OCI-LY1 (cell line): ENCODE measurements around the gene TCAIM.

Source experiments
- H2AFZ ChIP-seq: fragments of 200-600 bp; sonication (generic), shearing (Covaris generic); 2 replicates; pipeline ENCODE4 v1.6.0; 2014; ENCODE audit warnings: antibody characterized with exemption, mild to moderate bottlenecking, low read length
- H3F3A ChIP-seq: fragments of 200-600 bp; sonication (generic), shearing (Covaris generic); 2 replicates; pipeline ENCODE4 v1.6.0; 2014; ENCODE audit warnings: mild to moderate bottlenecking, antibody characterized with exemption, low read length, moderate library complexity; ENCODE audit not compliant: insufficient read depth
- H3K27ac ChIP-seq: fragments of 200-600 bp; sonication (generic); 2 replicates; pipeline ENCODE4 v1.5.1; 2014; ENCODE audit warnings: low read length, mixed run types, mild to moderate bottlenecking, low read depth; ENCODE audit not compliant: poor library complexity, severe bottlenecking
- H3K27me3 ChIP-seq: fragments of 200-600 bp; sonication (generic); 2 replicates; pipeline ENCODE4 v1.6.0; 2014; ENCODE audit warnings: antibody characterized with exemption, mild to moderate bottlenecking, low read length, moderate library complexity; ENCODE audit not compliant: insufficient read depth
- H3K36me3 ChIP-seq: fragments of 200-600 bp; sonication (generic); 2 replicates; pipeline ENCODE4 v1.6.1; 2014; ENCODE audit warnings: mild to moderate bottlenecking, antibody characterized with exemption, low read length, moderate library complexity, mixed read lengths; ENCODE audit not compliant: insufficient read depth
- H3K4me1 ChIP-seq: fragments of 200-600 bp; sonication (generic); 2 replicates; pipeline ENCODE4 v1.5.1; 2014; ENCODE audit warnings: mild to moderate bottlenecking, low read length, moderate library complexity; ENCODE audit not compliant: insufficient read depth, severe bottlenecking
- H3K4me2 ChIP-seq: fragments of 200-600 bp; sonication (generic), shearing (Covaris generic); 2 replicates; pipeline ENCODE4 v1.6.1; 2014; ENCODE audit warnings: low read length
- H3K4me3 ChIP-seq: fragments of 200-600 bp; sonication (generic); 2 replicates; pipeline ENCODE4 v1.5.1; 2014; ENCODE audit warnings: low read length, low read depth, mild to moderate bottlenecking, mixed read lengths; ENCODE audit not compliant: poor library complexity, severe bottlenecking
- H3K79me2 ChIP-seq: fragments of 200-600 bp; shearing (Covaris generic); 2 replicates; pipeline ENCODE4 v1.6.1; 2016; ENCODE audit warnings: mixed run types, low read length, mixed read lengths; ENCODE audit not compliant: insufficient read depth
- H3K9ac ChIP-seq: fragments of 200-600 bp; sonication (generic), shearing (Covaris generic); 2 replicates; pipeline ENCODE4 v1.6.1; 2014; ENCODE audit warnings: mild to moderate bottlenecking, low read length, mixed read lengths
- H3K9me2 ChIP-seq: fragments of 200-600 bp; sonication (generic), shearing (Covaris generic); 2 replicates; pipeline ENCODE4 v1.6.1; 2014; ENCODE audit warnings: low read depth, mild to moderate bottlenecking, low read length, mixed read lengths
- H3K9me3 ChIP-seq: fragments of 200-600 bp; shearing (Covaris generic); 2 replicates; pipeline ENCODE4 v1.6.1; 2014; ENCODE audit warnings: low read length, mixed read lengths
- H4K20me1 ChIP-seq: fragments of 200-600 bp; sonication (generic), shearing (Covaris generic); 2 replicates; pipeline ENCODE4 v1.6.0; 2016; ENCODE audit warnings: mild to moderate bottlenecking, low read length; ENCODE audit not compliant: insufficient read depth
- CTCF ChIP-seq: fragments of 200-600 bp; sonication (generic), shearing (Covaris generic); IDR thresholded peaks from 2 replicates; pipeline ENCODE4 v1.5.1; 2017; ENCODE audit warnings: mild to moderate bottlenecking, antibody characterized with exemption, low read length, moderate library complexity, mixed read lengths
- EZH2 ChIP-seq: fragments of 200-600 bp; sonication (generic), shearing (Covaris generic); IDR thresholded peaks from 2 replicates; pipeline ENCODE4 v1.8.0; 2017; ENCODE audit warnings: borderline replicate concordance, mixed run types, mild to moderate bottlenecking, antibody characterized with exemption, low read length, moderate library complexity, mixed read lengths

TCAIM gene

GRCh38 chr3:44398853-44399252, 60.3 kb downstream of the TCAIM start:
- no peak overlapping the region for H3K9ac ChIP-seq
- H4K20me1 ChIP-seq, result no peaks in the 10 kb centered on the region
- TF ChIP-seq EZH2, result no peak
- TF ChIP-seq CTCF, result no peak

GRCh38 chr3:44400771-44401170, 62.2 kb downstream of the TCAIM start:
- Histone ChIP-seq H3K27ac (no peak overlapping the region), H4K20me1 (no peaks in the 10 kb centered on the region), H3K79me2 (no peaks in the 10 kb centered on the region), H3K4me3 (no peak overlapping the region), H3K4me1 (no peaks in the 10 kb centered on the region), H3K9me3 (no peaks in the 10 kb centered on the region), H2AFZ (no peak overlapping the region), H3K27me3 (no peaks in the 10 kb centered on the region), H3K36me3 (no peaks in the 10 kb centered on the region), H3K9ac (no peak overlapping the region), H3K4me2 (no peak overlapping the region), H3F3A (no peaks in the 10 kb centered on the region), H3K9me2 (no peaks in the 10 kb centered on the region)
- TF ChIP-seq EZH2, result no peak
- TF ChIP-seq CTCF, result no peak

More at GRCh38 chr3:44398853-44399252, 60.3 kb downstream of the TCAIM start:
- H3K9me3 ChIP-seq, result no peaks in the 10 kb centered on the region
- H3K9me2 ChIP-seq, result no peaks in the 10 kb centered on the region
- no peak overlapping the region for H3K27ac ChIP-seq
- H2AFZ ChIP-seq, result no peak overlapping the region
- no peak overlapping the region for H3K4me3 ChIP-seq
- no peaks in the 10 kb centered on the region for H3F3A ChIP-seq
- no peaks in the 10 kb centered on the region for H3K4me1 ChIP-seq
- no peaks in the 10 kb centered on the region for H3K27me3 ChIP-seq
- H3K79me2 ChIP-seq, result no peaks in the 10 kb centered on the region
- no peaks in the 10 kb centered on the region for H3K36me3 ChIP-seq
- H3K4me2 ChIP-seq, result no peak overlapping the region

GRCh38 chr3:44402548-44402947, 64.0 kb downstream of the TCAIM start:
- no peaks in the 10 kb centered on the region for H3K36me3 ChIP-seq
- H3K27ac ChIP-seq, result no peak overlapping the region
- H3K9ac ChIP-seq, result no peak overlapping the region
- H3K4me3 ChIP-seq, result no peak overlapping the region
- no peak overlapping the region for H2AFZ ChIP-seq
- no peak for TF ChIP-seq CTCF
- no peak for TF ChIP-seq EZH2
- H3K4me1 ChIP-seq, result no peaks in the 10 kb centered on the region
- H3K9me2 ChIP-seq, result no peaks in the 10 kb centered on the region
- no peak overlapping the region for H3K4me2 ChIP-seq
- H3K27me3 ChIP-seq, result no peaks in the 10 kb centered on the region
- no peaks in the 10 kb centered on the region for H3K79me2 ChIP-seq
- no peaks in the 10 kb centered on the region for H3F3A ChIP-seq
- H4K20me1 ChIP-seq, result no peaks in the 10 kb centered on the region
- no peaks in the 10 kb centered on the region for H3K9me3 ChIP-seq
